K562 (cell line): ENCODE data around the gene RPL3. TPM values are rescaled to one million over a fixed set of nuclear protein-coding genes. Genes with fewer than 3 reads are reported as not detected.

Source experiments
- ARID3A ChIP-seq: IDR thresholded peaks from 2 replicates; pipeline ENCODE4 v1.6.1; 2012; ENCODE audit warnings: low read depth, low read length, improper control_type of control experiment, borderline replicate concordance
- CGGBP1 ChIP-seq: fragments of 250-450 bp; sonication (Bioruptor Pico); IDR thresholded peaks from 2 replicates; pipeline ENCODE4 v1.9.0; 2021; ENCODE audit warnings: mild to moderate bottlenecking
- ELK1 ChIP-seq: sonication (generic); formaldehyde crosslinking; IDR thresholded peaks from 2 replicates; pipeline ENCODE4 v1.8.1; 2022; ENCODE audit warnings: missing genetic modification reagents
- PHB2 ChIP-seq: fragments of 450-650 bp; IDR thresholded peaks from 2 replicates; pipeline ENCODE4 v1.6.1; 2017; ENCODE audit warnings: low read depth
- RAD21 ChIP-seq, 2 experiments: fragments of 250-450 bp in 1 of 2; fragments of 450-650 bp in 1 of 2; sonication (Bioruptor Pico) in 1 of 2; formaldehyde crosslinking in 1 of 2; IDR thresholded peaks in 1 of 2; conservative IDR thresholded peaks in 1 of 2; 2 replicates each; pipeline versions ENCODE4 v1.4.0 to v1.8.0; 2020 to 2022; ENCODE audit warnings: mild to moderate bottlenecking in 2 of 2, moderate library complexity in 1 of 2
- TEAD1 ChIP-seq, 2 experiments: fragments of 450-650 bp in 1 of 2; sonication (generic) in 1 of 2; formaldehyde crosslinking; IDR thresholded peaks; 2 replicates each; pipeline versions ENCODE4 v1.4.0 to v1.8.0; 2020 to 2022; ENCODE audit warnings: mild to moderate bottlenecking in 2 of 2, missing genetic modification reagents in 1 of 2
- TFAM ChIP-seq: fragments of 250-450 bp; sonication (Bioruptor Pico); conservative IDR thresholded peaks from 2 replicates; pipeline ENCODE4 v1.5.0; 2021; ENCODE audit warnings: mild to moderate bottlenecking, moderate library complexity
- TFAP4 ChIP-seq: sonication (generic); formaldehyde crosslinking; IDR thresholded peaks from 2 replicates; pipeline ENCODE4 v1.8.0; 2022; ENCODE audit warnings: missing genetic modification reagents, mild to moderate bottlenecking, moderate library complexity, borderline replicate concordance
- YY1 ChIP-seq, 3 experiments: IDR thresholded peaks; 2 replicates each; pipeline ENCODE4 v1.6.1; 2011; ENCODE audit warnings: low read length in 2 of 3, mild to moderate bottlenecking in 2 of 3, moderate library complexity in 2 of 3, borderline replicate concordance in 1 of 3, control low read depth in 1 of 3, low read depth in 1 of 3; ENCODE audit not compliant: insufficient read depth in 3 of 3, insufficient replicate concordance in 2 of 3, control insufficient read depth in 1 of 3, insufficient read length in 1 of 3; ENCODE audit errors: extremely low read depth in 1 of 3
- polyA plus RNA-seq, 8 experiments: library from polyadenylated mRNA; depleted of rRNA in 4 of 8; stranded (reverse) in 5 of 8; unstranded in 3 of 8; fragments of >200 nt; fragmentation: Nextera tagmentation in 2 of 8; fragmentation: Illumina TruSeq in 1 of 8; extraction: Ambion mirVana in 2 of 8; extraction: Trizol in 1 of 8; gene quantifications; 2 replicates each; pipeline versions ENCODE4 v1.2.1 to v1.2.3, GENCODE V29; 2011 to 2014; ENCODE audit warnings: inconsistent platforms in 1 of 8, missing spikeins in 1 of 8
- total RNA-seq, 7 experiments: library from RNA; depleted of rRNA in 6 of 7; stranded (reverse); fragments of >200 nt in 6 of 7; fragmentation: Illumina TruSeq in 2 of 7; extraction: Trizol in 2 of 7; gene quantifications; 2 replicates each; pipeline versions ENCODE4 v1.2.1 to v1.2.3, GENCODE V29; 2011 to 2021; ENCODE audit warnings: low replicate concordance in 1 of 7

RPL3 gene
- total and polyA plus RNA-seq, 9 of the 15 experiments (the other 6 are each of a cell fraction or from before 2014, with no cell fraction given): 1,624 to 4,066 (median 2,565) TPM

GRCh38 chr22:39343259-39344045, 24.0 kb upstream of the RPL3 start (continued):
- TF ChIP-seq RAD21 (CRISPR knock-in tag; conservative IDR thresholded peaks at IDR 0.05 in 1 of 2, IDR thresholded peaks at IDR 0.05 in 1 of 2) (peak in 1 of 2 experiments; percentile 51; a peak in 3 of 4 replicates), TFAP4 (CRISPR knock-in tag) (peak; percentile 68; the same call in 1 of the 2 replicates), CGGBP1 (no peak), TEAD1 (CRISPR knock-in tag; IDR thresholded peaks at IDR 0.05) (0 out of 4 replicates have a peak, but pooled peaks of 1 of the 2 experiments have one; percentile 20), ARID3A (no peak), TFAM (CRISPR knock-in tag) (no peak), PHB2 (no peak), ELK1 (no peak), YY1 (IDR thresholded peaks at IDR 0.05; ENCODE audit: borderline replicate concordance in 1 of 3, control insufficient read depth in 1 of 3, extremely low read depth in 1 of 3, insufficient read depth in 3 of 3, insufficient read length in 1 of 3, insufficient replicate concordance in 2 of 3, low read depth in 1 of 3, low read length in 2 of 3) (peak in 1 of 3 experiments; percentile 46)
